ENCODE results near the gene TMEM82. TPM values are rescaled to one million over a fixed set of nuclear protein-coding genes. Genes with fewer than 3 reads are reported as not detected.

Gene TMEM82
- total and polyA plus RNA-seq, 2 experiments from 2014 or later, result 11.9 to 16.4 TPM

DNA sequence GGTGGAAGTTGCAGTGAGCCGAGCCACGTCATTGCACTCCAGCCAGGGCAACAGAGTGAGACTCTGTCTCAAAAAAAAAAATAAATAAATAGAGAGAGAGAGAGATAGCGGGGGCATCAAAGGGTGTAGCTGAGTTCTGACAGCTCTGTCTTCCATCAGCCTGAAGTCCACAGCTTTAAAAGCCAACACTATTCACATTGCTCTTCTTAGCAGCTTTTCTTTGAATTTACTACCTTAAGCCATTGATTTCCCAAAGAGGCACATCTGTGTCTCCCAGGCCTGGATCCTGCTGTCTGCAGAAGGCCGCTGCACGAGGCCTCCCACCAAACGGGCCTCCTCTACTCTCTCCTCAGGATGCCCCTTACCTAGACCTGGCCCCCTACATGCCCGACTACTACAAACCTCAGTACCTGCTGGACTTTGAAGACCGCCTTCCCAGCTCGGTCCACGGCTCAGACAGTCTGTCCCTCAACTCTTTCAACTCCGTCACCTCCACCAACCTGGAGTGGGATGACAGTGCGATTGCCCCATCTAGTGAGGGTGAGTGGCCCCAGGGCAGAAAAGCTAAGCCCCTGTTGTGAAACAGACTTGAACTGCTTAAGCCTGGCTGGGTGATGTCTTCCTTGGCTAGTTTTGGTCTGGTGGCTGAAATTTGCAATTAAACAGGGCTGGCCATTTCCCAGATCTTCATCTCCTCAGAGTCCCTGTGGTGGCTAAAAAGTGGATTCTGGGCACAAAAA, 22.7 kb upstream of the TMEM82 start:
- no peak overlapping the region for H3K4me2 ChIP-seq
- no peaks in the 10 kb centered on the region for H3K36me3 ChIP-seq (replicated peaks; ENCODE audit: insufficient read depth, low read depth)
- H3K27ac ChIP-seq, result no peak overlapping the region
- WGBS (ENCODE audit: low lambda C conversion rate, missing lambda C conversion rate), result 65% methylated on average over 12 of the region's 12 CpGs
- H3K9me2 ChIP-seq (replicated peaks; ENCODE audit: insufficient read depth), result no peaks in the 10 kb centered on the region
- H3K4me3 ChIP-seq, result no peak overlapping the region
- H3K4me1 ChIP-seq (ENCODE audit: insufficient read depth), result peaks cover 16% of the 10 kb centered on the region
- no peaks in the 10 kb centered on the region for H3K27me3 ChIP-seq
- no peaks in the 10 kb centered on the region for H3K9me3 ChIP-seq (ENCODE audit: low read depth)
- no peak overlapping the region for H2AFZ ChIP-seq
- no peaks in the 10 kb centered on the region for H4K20me1 ChIP-seq (ENCODE audit: insufficient read depth, poor library complexity, severe bottlenecking)
- H3K79me2 ChIP-seq, result peaks cover 17% of the 10 kb centered on the region
- TF ChIP-seq EZH2phosphoT487 (IDR thresholded peaks at IDR 0.05; ENCODE audit: low read depth, severe bottlenecking, unreplicated experiment) (no peak), EZH2 (IDR thresholded peaks at IDR 0.05; ENCODE audit: borderline replicate concordance) (no peak)
- TF ChIP-seq, protein P1, sequence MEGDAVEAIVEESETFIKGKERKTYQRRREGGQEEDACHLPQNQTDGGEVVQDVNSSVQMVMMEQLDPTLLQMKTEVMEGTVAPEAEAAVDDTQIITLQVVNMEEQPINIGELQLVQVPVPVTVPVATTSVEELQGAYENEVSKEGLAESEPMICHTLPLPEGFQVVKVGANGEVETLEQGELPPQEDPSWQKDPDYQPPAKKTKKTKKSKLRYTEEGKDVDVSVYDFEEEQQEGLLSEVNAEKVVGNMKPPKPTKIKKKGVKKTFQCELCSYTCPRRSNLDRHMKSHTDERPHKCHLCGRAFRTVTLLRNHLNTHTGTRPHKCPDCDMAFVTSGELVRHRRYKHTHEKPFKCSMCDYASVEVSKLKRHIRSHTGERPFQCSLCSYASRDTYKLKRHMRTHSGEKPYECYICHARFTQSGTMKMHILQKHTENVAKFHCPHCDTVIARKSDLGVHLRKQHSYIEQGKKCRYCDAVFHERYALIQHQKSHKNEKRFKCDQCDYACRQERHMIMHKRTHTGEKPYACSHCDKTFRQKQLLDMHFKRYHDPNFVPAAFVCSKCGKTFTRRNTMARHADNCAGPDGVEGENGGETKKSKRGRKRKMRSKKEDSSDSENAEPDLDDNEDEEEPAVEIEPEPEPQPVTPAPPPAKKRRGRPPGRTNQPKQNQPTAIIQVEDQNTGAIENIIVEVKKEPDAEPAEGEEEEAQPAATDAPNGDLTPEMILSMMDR (IDR thresholded peaks at IDR 0.05; ENCODE audit: poor library complexity), result peak; percentile 5
- DNase-seq (ENCODE audit: low spot score), result no peak

DNA sequence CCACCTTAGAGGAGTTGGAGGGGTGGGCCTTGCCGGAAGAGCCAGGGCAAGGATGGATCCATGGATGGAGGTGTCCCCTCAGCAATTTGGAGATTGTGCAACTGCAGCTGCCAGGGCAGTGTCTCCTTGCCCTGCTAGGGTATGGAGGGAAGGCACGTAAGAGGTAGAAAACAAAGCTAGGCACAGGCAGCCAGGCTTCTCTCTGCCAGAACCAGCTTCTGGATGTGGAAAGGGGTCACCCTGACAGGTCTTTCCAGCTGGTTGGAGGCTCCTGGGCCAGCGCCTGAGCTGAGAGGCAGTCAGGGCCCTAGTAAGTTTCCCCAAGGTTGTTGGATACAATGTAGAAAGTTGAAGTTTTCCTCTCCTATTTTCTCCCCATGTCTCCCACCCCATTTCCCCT, 21.4 kb upstream of the TMEM82 start:
- no peak for DNase-seq (ENCODE audit: low spot score)

DNA sequence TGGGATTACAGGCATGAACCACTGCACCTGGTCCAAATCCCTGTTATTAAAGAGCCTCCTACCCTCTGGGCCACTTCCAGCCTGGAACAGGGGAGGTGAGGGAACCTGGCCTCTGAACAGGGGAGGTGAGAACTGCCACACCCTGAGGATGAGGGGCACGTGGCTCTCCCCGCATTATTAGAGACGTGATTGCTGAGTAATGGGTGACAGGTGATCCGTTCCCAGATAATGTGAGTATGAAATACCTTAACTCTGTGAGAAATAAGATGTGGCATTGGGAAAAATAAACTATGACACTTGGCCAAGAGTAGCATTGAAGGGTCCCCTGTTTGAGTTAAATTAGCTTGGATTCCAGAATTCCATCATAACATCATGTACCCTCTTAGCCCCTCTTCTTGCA, 19.9 kb upstream of the TMEM82 start:
- H3K4me2 ChIP-seq, result no peak overlapping the region
- H3K9me3 ChIP-seq (ENCODE audit: low read depth), result no peaks in the 10 kb centered on the region
- H2AFZ ChIP-seq, result no peak overlapping the region
- TF ChIP-seq EZH2 (IDR thresholded peaks at IDR 0.05; ENCODE audit: borderline replicate concordance), result no peak
- TF ChIP-seq, protein P1 (IDR thresholded peaks at IDR 0.05; ENCODE audit: poor library complexity), result no peak
- TF ChIP-seq EZH2phosphoT487 (IDR thresholded peaks at IDR 0.05; ENCODE audit: low read depth, severe bottlenecking, unreplicated experiment), result no peak
- peaks cover 11% of the 10 kb centered on the region for H3K4me1 ChIP-seq (ENCODE audit: insufficient read depth)
- H3K36me3 ChIP-seq (replicated peaks; ENCODE audit: insufficient read depth, low read depth), result no peaks in the 10 kb centered on the region
- H3K79me2 ChIP-seq, result no peaks in the 10 kb centered on the region
- H3K27me3 ChIP-seq, result no peaks in the 10 kb centered on the region
- WGBS (ENCODE audit: low lambda C conversion rate, missing lambda C conversion rate), result 89% methylated on average over 4 of the region's 4 CpGs
- H4K20me1 ChIP-seq (ENCODE audit: insufficient read depth, poor library complexity, severe bottlenecking), result no peaks in the 10 kb centered on the region
- H3K9me2 ChIP-seq (replicated peaks; ENCODE audit: insufficient read depth), result no peaks in the 10 kb centered on the region
- H3K27ac ChIP-seq, result no peak overlapping the region
- H3K4me3 ChIP-seq, result no peak overlapping the region
- DNase-seq (ENCODE audit: low spot score), result no peak

More for the DNA sequence above, 21.4 kb upstream of the TMEM82 start:
- Histone ChIP-seq H2AFZ (no peak overlapping the region), H3K27ac (no peak overlapping the region), H4K20me1 (ENCODE audit: insufficient read depth, poor library complexity, severe bottlenecking) (no peaks in the 10 kb centered on the region), H3K4me2 (no peak overlapping the region), H3K27me3 (no peaks in the 10 kb centered on the region), H3K9me3 (ENCODE audit: low read depth) (no peaks in the 10 kb centered on the region), H3K9me2 (replicated peaks; ENCODE audit: insufficient read depth) (no peaks in the 10 kb centered on the region), H3K4me1 (ENCODE audit: insufficient read depth) (peaks cover 11% of the 10 kb centered on the region), H3K4me3 (no peak overlapping the region), H3K36me3 (replicated peaks; ENCODE audit: insufficient read depth, low read depth) (no peaks in the 10 kb centered on the region), H3K79me2 (peaks cover 6% of the 10 kb centered on the region)
- TF ChIP-seq EZH2 (IDR thresholded peaks at IDR 0.05; ENCODE audit: borderline replicate concordance) (no peak), EZH2phosphoT487 (IDR thresholded peaks at IDR 0.05; ENCODE audit: low read depth, severe bottlenecking, unreplicated experiment) (no peak)
- TF ChIP-seq, protein P1 (IDR thresholded peaks at IDR 0.05; ENCODE audit: poor library complexity), result no peak
- WGBS (ENCODE audit: low lambda C conversion rate, missing lambda C conversion rate), result 100% methylated on average over 3 of the region's 3 CpGs

All from hepatocyte (in vitro differentiated cells).